Neural crest cell (in vitro differentiated cells): ENCODE data around the gene S100P. TPM values are rescaled to one million over a fixed set of nuclear protein-coding genes. Genes with fewer than 3 reads are reported as not detected.

Experiments used
- DNase-seq: peaks from one replicate; pipeline ENCODE4 v3.0.0; 2021; ENCODE audit warnings: low read depth, mixed read lengths, low spot score
- H3K27ac Mint-ChIP-seq: one replicate; pipeline ENCODE4 v1.8.0; 2021; ENCODE audit warnings: mild to moderate bottlenecking, mixed read lengths; ENCODE audit not compliant: unreplicated experiment
- H3K27me3 Mint-ChIP-seq: 2 replicates; pipeline ENCODE4 v1.8.0; 2021; ENCODE audit warnings: low read depth, mild to moderate bottlenecking, mixed read lengths
- H3K36me3 Mint-ChIP-seq: 2 replicates; pipeline ENCODE4 v1.8.0; 2021; ENCODE audit warnings: low read depth, mild to moderate bottlenecking, mixed read lengths
- H3K4me1 Mint-ChIP-seq: 2 replicates; pipeline ENCODE4 v1.8.0; 2021; ENCODE audit warnings: mixed read lengths
- H3K4me3 Mint-ChIP-seq: one replicate; pipeline ENCODE4 v1.8.0; 2021; ENCODE audit warnings: mild to moderate bottlenecking, mixed read lengths
- H3K9me3 Mint-ChIP-seq: 2 replicates; pipeline ENCODE4 v1.8.0; 2021; ENCODE audit warnings: mixed read lengths
- CTCF ChIP-seq: fragments of 200-600 bp; sonication (generic); conservative IDR thresholded peaks from 2 replicates; pipeline ENCODE4 v1.5.0; 2021; ENCODE audit warnings: antibody characterized with exemption, mild to moderate bottlenecking
- total RNA-seq: library from RNA; stranded (reverse); gene quantifications from 2 replicates; pipeline ENCODE4 v1.2.1, GENCODE V29; 2021

Gene S100P
- total RNA-seq, 1 donor from 2014 or later = not detected

- Mint-ChIP-seq H3K27ac (no peak overlapping the region), H3K27me3 (peaks cover 17% of the 10 kb centered on the region), H3K9me3 (no peaks in the 10 kb centered on the region), H3K4me1 (no peaks in the 10 kb centered on the region), H3K36me3 (no peaks in the 10 kb centered on the region), H3K4me3 (no peak overlapping the region)
- TF ChIP-seq CTCF = no peak
- DNase-seq = no peak
Observed at GRCh38 chr4:6660430-6660829, 33.2 kb upstream of the S100P start.

- no peaks in the 10 kb centered on the region for H3K4me1 Mint-ChIP-seq
- H3K27me3 Mint-ChIP-seq = peaks cover 17% of the 10 kb centered on the region
- DNase-seq = no peak
- no peak overlapping the region for H3K27ac Mint-ChIP-seq
- no peaks in the 10 kb centered on the region for H3K36me3 Mint-ChIP-seq
- H3K4me3 Mint-ChIP-seq = no peak overlapping the region
- H3K9me3 Mint-ChIP-seq = no peaks in the 10 kb centered on the region
- TF ChIP-seq CTCF = no peak
Observed at GRCh38 chr4:6662591-6662990, 31.1 kb upstream of the S100P start.

- no peaks in the 10 kb centered on the region for H3K9me3 Mint-ChIP-seq
- no peaks in the 10 kb centered on the region for H3K36me3 Mint-ChIP-seq
- TF ChIP-seq CTCF = no peak
- no peak overlapping the region for H3K4me3 Mint-ChIP-seq
- peaks cover 17% of the 10 kb centered on the region for H3K27me3 Mint-ChIP-seq
- H3K27ac Mint-ChIP-seq = no peak overlapping the region
- DNase-seq = no peak
- H3K4me1 Mint-ChIP-seq = no peaks in the 10 kb centered on the region
Observed at GRCh38 chr4:6663596-6664393, 29.9 kb upstream of the S100P start.

- TF ChIP-seq CTCF = no peak
- H3K27me3 Mint-ChIP-seq = peaks cover 7% of the 10 kb centered on the region
Observed at GRCh38 chr4:6665320-6665654, 28.4 kb upstream of the S100P start.

GRCh38 chr4:6668391-6668790, 25.3 kb upstream of the S100P start:
- Mint-ChIP-seq H3K4me1 (peaks cover 4% of the 10 kb centered on the region), H3K9me3 (no peaks in the 10 kb centered on the region), H3K4me3 (no peak overlapping the region), H3K36me3 (peaks cover 6% of the 10 kb centered on the region), H3K27ac (no peak overlapping the region), H3K27me3 (no peaks in the 10 kb centered on the region)
- DNase-seq = no peak
- TF ChIP-seq CTCF = no peak

More at GRCh38 chr4:6665320-6665654, 28.4 kb upstream of the S100P start:
- Mint-ChIP-seq H3K27ac (no peak overlapping the region), H3K9me3 (no peaks in the 10 kb centered on the region), H3K4me3 (no peak overlapping the region), H3K4me1 (no peaks in the 10 kb centered on the region), H3K36me3 (peaks cover 2% of the 10 kb centered on the region)
- DNase-seq = no peak
